SK-N-SH (cell line): ENCODE results near the gene HPCAL1. TPM values are rescaled to one million over a fixed set of nuclear protein-coding genes. Genes with fewer than 3 reads are reported as not detected.

Experiments
- CTCF ChIA-PET: fragments of 300-600, 350-600 bp; formaldehyde crosslinking; extraction: SDS; loops from one replicate; lab custom pipeline; 2021; lab: Yijun Ruan, JAX
- POLR2A ChIA-PET: fragments of 350-600 bp; sonication (Branson Sonifier 250); formaldehyde crosslinking; extraction: SDS; loops from one replicate; lab custom pipeline; 2020; ENCODE audit warnings: antibody characterized with exemption, inconsistent platforms; lab: Yijun Ruan, JAX
- DNase-seq: peaks from one replicate; pipeline ENCODE4 v3.0.0; 2012
- H2AFZ ChIP-seq: fragments of 200-600 bp; sonication (generic); 2 replicates; pipeline ENCODE4 v1.8.1; 2016; ENCODE audit warnings: antibody characterized with exemption, mild to moderate bottlenecking, low read depth
- H3F3A ChIP-seq: fragments of 200-600 bp; sonication (generic); replicated peaks from 2 replicates; pipeline ENCODE3; 2016; ENCODE audit warnings: antibody characterized with exemption, mild to moderate bottlenecking; ENCODE audit not compliant: insufficient read depth
- H3K27ac ChIP-seq, 2 experiments: fragments of 200-500 bp in 1 of 2; fragments of 200-600 bp in 1 of 2; sonication (Bioruptor generic) in 1 of 2; sonication (generic), shearing (Covaris generic) in 1 of 2; 2 replicates each; pipeline versions ENCODE4 v1.5.1 to v1.6.1; 2014 to 2016; ENCODE audit warnings: low read depth in 2 of 2, inconsistent platforms in 1 of 2, low read length in 1 of 2, mild to moderate bottlenecking in 1 of 2, mixed read lengths in 1 of 2
- H3K27me3 ChIP-seq: fragments of 200-600 bp; sonication (generic), shearing (Covaris generic); 2 replicates; pipeline ENCODE4 v1.6.1; 2016; ENCODE audit warnings: mixed run types; ENCODE audit not compliant: insufficient read depth
- H3K36me3 ChIP-seq, 2 experiments: fragments of 200-500 bp in 1 of 2; fragments of 200-600 bp in 1 of 2; sonication (Bioruptor generic) in 1 of 2; sonication (generic) in 1 of 2; replicated peaks in 1 of 2; 2 replicates each; pipeline versions ENCODE3 to v1.5.1; 2014 to 2016; ENCODE audit warnings: low read length in 1 of 2, mild to moderate bottlenecking in 1 of 2; ENCODE audit not compliant: insufficient read depth in 2 of 2, control insufficient read depth in 1 of 2
- H3K4me1 ChIP-seq, 2 experiments: fragments of 200-500 bp in 1 of 2; fragments of 200-600 bp in 1 of 2; sonication (Bioruptor generic) in 1 of 2; sonication (generic), shearing (Covaris generic) in 1 of 2; 2 replicates each; pipeline versions ENCODE4 v1.5.1 to v1.6.1; 2014 to 2016; ENCODE audit warnings: low read depth in 1 of 2, low read length in 1 of 2, mixed run types in 1 of 2; ENCODE audit not compliant: insufficient read depth in 2 of 2, control insufficient read depth in 1 of 2
- H3K4me2 ChIP-seq: fragments of 200-600 bp; sonication (generic), shearing (Covaris generic); 2 replicates; pipeline ENCODE4 v1.6.1; 2017; ENCODE audit warnings: mixed run types
- H3K4me3 ChIP-seq, 2 experiments: fragments of 200-500 bp in 1 of 2; fragments of 200-600 bp in 1 of 2; sonication (Bioruptor generic) in 1 of 2; sonication (generic), shearing (Covaris generic) in 1 of 2; 2 replicates each; pipeline versions ENCODE4 v1.5.1 to v1.8.1; 2014 to 2016; ENCODE audit warnings: low read depth in 2 of 2, inconsistent platforms in 1 of 2, low read length in 1 of 2, mild to moderate bottlenecking in 1 of 2, mixed read lengths in 1 of 2, moderate library complexity in 1 of 2
- H3K79me2 ChIP-seq: fragments of 200-600 bp; sonication (generic); 2 replicates; pipeline ENCODE4 v1.8.1; 2017; ENCODE audit warnings: mild to moderate bottlenecking; ENCODE audit not compliant: insufficient read depth
- H3K9ac ChIP-seq: fragments of 200-600 bp; sonication (generic); 2 replicates; pipeline ENCODE4 v1.6.1; 2017; ENCODE audit warnings: mixed run types
- H3K9me2 ChIP-seq: fragments of 200-600 bp; sonication (generic); 2 replicates; pipeline ENCODE4 v1.6.1; 2017; ENCODE audit warnings: mixed run types
- H3K9me3 ChIP-seq: fragments of 200-600 bp; sonication (generic); 2 replicates; pipeline ENCODE4 v1.6.1; 2017; ENCODE audit warnings: mixed run types, mild to moderate bottlenecking, moderate library complexity
- H4K20me1 ChIP-seq: fragments of 200-600 bp; sonication (generic); 2 replicates; pipeline ENCODE4 v1.6.1; 2017; ENCODE audit warnings: mild to moderate bottlenecking, mixed run types; ENCODE audit not compliant: insufficient read depth
- CTCF ChIP-seq: fragments of 200-600 bp; sonication (generic); IDR thresholded peaks from 2 replicates; pipeline ENCODE4 v1.6.1; 2017; ENCODE audit warnings: antibody characterized with exemption, mild to moderate bottlenecking, moderate library complexity
- EP300 ChIP-seq, 2 experiments: IDR thresholded peaks; 2 replicates each; pipeline versions ENCODE4 v1.4.0 to v1.6.1; 2012; ENCODE audit warnings: borderline replicate concordance in 1 of 2, low read depth in 1 of 2, low read length in 1 of 2
- EZH2phosphoT487 ChIP-seq: fragments of 200-600 bp; sonication (generic); IDR thresholded peaks from 2 replicates; pipeline ENCODE4 v1.6.1; 2017; ENCODE audit warnings: low read depth, mixed run types, mild to moderate bottlenecking, antibody characterized with exemption, moderate library complexity, borderline replicate concordance
- FOXJ3 ChIP-seq: sonication (generic); formaldehyde crosslinking; IDR thresholded peaks from 2 replicates; pipeline ENCODE4 v1.5.1; 2020; ENCODE audit warnings: mild to moderate bottlenecking, missing genetic modification reagents
- FOXM1 ChIP-seq: IDR thresholded peaks from 2 replicates; pipeline ENCODE4 v1.4.0; 2012; ENCODE audit warnings: low read depth, mild to moderate bottlenecking
- GABPA ChIP-seq: IDR thresholded peaks from 2 replicates; pipeline ENCODE4 v1.4.0; 2012; ENCODE audit warnings: low read depth, mild to moderate bottlenecking
- GATA2 ChIP-seq: sonication (generic); formaldehyde crosslinking; IDR thresholded peaks from 2 replicates; pipeline ENCODE4 v1.5.0; 2020; ENCODE audit warnings: mild to moderate bottlenecking, missing genetic modification reagents
- IRF3 ChIP-seq: fragments of 150-350 bp; IDR thresholded peaks from 2 replicates; pipeline ENCODE4 v1.6.1; 2016; ENCODE audit warnings: mild to moderate bottlenecking, low read depth, low read length
- JUND ChIP-seq: IDR thresholded peaks from 2 replicates; pipeline ENCODE4 v1.4.0; 2012
- MAX ChIP-seq: IDR thresholded peaks from 2 replicates; pipeline ENCODE4 v1.4.0; 2012; ENCODE audit warnings: low read depth
- MEF2A ChIP-seq: IDR thresholded peaks from 2 replicates; pipeline ENCODE4 v1.4.0; 2012; ENCODE audit warnings: low read depth, borderline replicate concordance
- PBX3 ChIP-seq: IDR thresholded peaks from 2 replicates; pipeline ENCODE4; 2012
- RCOR1 ChIP-seq: fragments of 150-350 bp; IDR thresholded peaks from 2 replicates; pipeline ENCODE4 v1.6.1; 2017; ENCODE audit warnings: antibody characterized with exemption, low read length
- RFX5 ChIP-seq: IDR thresholded peaks from 2 replicates; pipeline ENCODE4 v1.6.1; 2012; ENCODE audit warnings: mild to moderate bottlenecking, improper control_type of control experiment, low read length
- TCF12 ChIP-seq: IDR thresholded peaks from 2 replicates; pipeline ENCODE4 v1.4.0; 2012
- TEAD4 ChIP-seq: IDR thresholded peaks from 2 replicates; pipeline ENCODE4 v1.4.0; 2012; ENCODE audit warnings: mild to moderate bottlenecking, borderline replicate concordance; ENCODE audit not compliant: insufficient read depth
- YY1 ChIP-seq: IDR thresholded peaks from 2 replicates; pipeline ENCODE4 v1.4.0; 2012; ENCODE audit warnings: low read depth, mild to moderate bottlenecking
- WGBS: methylation state at CpG from one replicate; pipeline ENCODE4 v1.1.6; 2017; ENCODE audit warnings: low lambda C conversion rate; 5-methylcytosine and 5-hydroxymethylcytosine counted together
- polyA plus RNA-seq, 3 experiments: library from polyadenylated mRNA; depleted of rRNA; stranded (reverse); fragments of >200 nt; gene quantifications; 2 replicates each; pipeline ENCODE4 v1.2.3, GENCODE V29; 2012
- TF ChIP-seq, protein P1 (sequence below): fragments of 150-350 bp; IDR thresholded peaks from 2 replicates; pipeline ENCODE4 v1.6.1; 2017; ENCODE audit warnings: antibody characterized with exemption, low read length, low read depth, borderline replicate concordance

Gene HPCAL1
- polyA plus RNA-seq, 1 of the 3 experiments (the other 2 are of a cell fraction) = 77.0 TPM

DNA sequence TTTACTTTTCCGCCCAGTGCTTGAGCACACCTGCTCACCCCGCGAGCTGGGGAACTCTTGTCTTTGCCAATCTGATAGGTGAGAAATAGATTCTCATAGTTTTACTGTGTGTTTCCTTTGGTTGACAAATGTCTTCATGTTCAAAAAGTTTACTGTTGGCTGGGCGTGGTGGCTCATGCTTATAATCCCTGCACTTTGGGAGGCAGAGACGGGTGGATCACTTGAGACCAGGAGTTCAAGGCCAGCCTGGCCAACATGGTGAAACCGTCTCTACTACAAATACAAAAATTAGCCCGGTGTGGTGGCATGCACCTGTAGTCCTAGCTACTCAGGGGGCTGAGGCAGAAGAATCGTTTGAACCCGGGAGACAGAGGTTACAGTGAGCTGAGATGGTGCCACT, 135.1 kb downstream of the HPCAL1 start:
- Histone ChIP-seq H3K27me3 (no peaks in the 10 kb centered on the region), H3K9me3 (no peaks in the 10 kb centered on the region), H3K4me3 (no peak overlapping the region), H3K27ac (no peak overlapping the region), H2AFZ (no peak overlapping the region), H3K79me2 (peaks cover 5% of the 10 kb centered on the region; the same call in 1 of the 2 replicates), H3K4me2 (no peak overlapping the region), H3K9me2 (no peaks in the 10 kb centered on the region), H3F3A (peaks cover 51% of the 10 kb centered on the region), H3K4me1 (peaks cover 0 to 4% of the 10 kb centered on the region in 2 experiments; a peak in 1 of 4 replicates), H3K9ac (no peak overlapping the region), H3K36me3 (peaks cover 41% of the 10 kb centered on the region in 2 experiments), H4K20me1 (peaks cover 18% of the 10 kb centered on the region; the same call in 1 of the 2 replicates)
- ChIA-PET CTCF (interaction anchor here (1.0 to 14.3 kb wide), 9 partner anchors 10 to 624 kb away, joined by 3 to 413 read pairs (median 4); partner anchors contain the start of genes CYS1, ODC1 and RRM2), POLR2A (interaction anchor here (3.0 kb wide), 1 partner anchor 10 kb away, joined by 11 read pairs; the partner anchor contains the start of gene ODC1)
- TF ChIP-seq MAX = no peak
- TF ChIP-seq TCF12 = no peak
- TF ChIP-seq, protein P1, sequence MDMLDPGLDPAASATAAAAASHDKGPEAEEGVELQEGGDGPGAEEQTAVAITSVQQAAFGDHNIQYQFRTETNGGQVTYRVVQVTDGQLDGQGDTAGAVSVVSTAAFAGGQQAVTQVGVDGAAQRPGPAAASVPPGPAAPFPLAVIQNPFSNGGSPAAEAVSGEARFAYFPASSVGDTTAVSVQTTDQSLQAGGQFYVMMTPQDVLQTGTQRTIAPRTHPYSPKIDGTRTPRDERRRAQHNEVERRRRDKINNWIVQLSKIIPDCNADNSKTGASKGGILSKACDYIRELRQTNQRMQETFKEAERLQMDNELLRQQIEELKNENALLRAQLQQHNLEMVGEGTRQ = no peak
- no peak for TF ChIP-seq RFX5
- TF ChIP-seq EP300 (IDR thresholded peaks at IDR 0.05; ENCODE audit: borderline replicate concordance in 1 of 2, low read depth in 1 of 2, low read length in 1 of 2) = no peak
- TF ChIP-seq GATA2 = no peak
- TF ChIP-seq JUND = no peak
- no peak for TF ChIP-seq RCOR1
- TF ChIP-seq IRF3 = no peak
- no peak for TF ChIP-seq FOXJ3 (CRISPR knock-in tag)
- no peak for TF ChIP-seq CTCF
- TF ChIP-seq GABPA = no peak
- no peak for TF ChIP-seq PBX3
- no peak for TF ChIP-seq YY1
- TF ChIP-seq TEAD4 = no peak
- no peak for TF ChIP-seq MEF2A
- no peak for TF ChIP-seq EZH2phosphoT487
- no peak for TF ChIP-seq FOXM1
- WGBS = 85% methylated on average over 9 of the region's 9 CpGs
- no peak for DNase-seq
